ENCODE measurements around the gene ZNF213. TPM values are rescaled to one million over a fixed set of nuclear protein-coding genes. Genes with fewer than 3 reads are reported as not detected.

The ZNF213 gene
- total and polyA plus RNA-seq, 7 donors: 7.9 to 19.1 (median 9.3) TPM

GRCh38 chr16:3155972-3156371, 21.1 kb downstream of the ZNF213 start:
- 94 to 97% (median 96%) methylated on average over 3 of the region's 3 CpGs for WGBS, 3 donors
- H3K27ac ChIP-seq: no peak overlapping the region
- DNase-seq (no peak), ATAC-seq (no peak)
- peaks cover 0 to 28% (median 25%) of the 10 kb centered on the region in 3 donors for H3K27me3 ChIP-seq (ENCODE audit: insufficient read depth in 3 of 3, low read length in 2 of 3)
- H3K36me3 ChIP-seq (ENCODE audit: insufficient read depth in 1 of 2, low read depth in 1 of 2): no peaks in the 10 kb centered on the region
- H3K9me3 ChIP-seq: no peaks in the 10 kb centered on the region
- no peak overlapping the region for H3K4me3 ChIP-seq
- intact Hi-C loops (cut with DNase I): no loop called here
- peaks cover 18% of the 10 kb centered on the region for H3K4me1 ChIP-seq
- TF ChIP-seq, protein P1, sequence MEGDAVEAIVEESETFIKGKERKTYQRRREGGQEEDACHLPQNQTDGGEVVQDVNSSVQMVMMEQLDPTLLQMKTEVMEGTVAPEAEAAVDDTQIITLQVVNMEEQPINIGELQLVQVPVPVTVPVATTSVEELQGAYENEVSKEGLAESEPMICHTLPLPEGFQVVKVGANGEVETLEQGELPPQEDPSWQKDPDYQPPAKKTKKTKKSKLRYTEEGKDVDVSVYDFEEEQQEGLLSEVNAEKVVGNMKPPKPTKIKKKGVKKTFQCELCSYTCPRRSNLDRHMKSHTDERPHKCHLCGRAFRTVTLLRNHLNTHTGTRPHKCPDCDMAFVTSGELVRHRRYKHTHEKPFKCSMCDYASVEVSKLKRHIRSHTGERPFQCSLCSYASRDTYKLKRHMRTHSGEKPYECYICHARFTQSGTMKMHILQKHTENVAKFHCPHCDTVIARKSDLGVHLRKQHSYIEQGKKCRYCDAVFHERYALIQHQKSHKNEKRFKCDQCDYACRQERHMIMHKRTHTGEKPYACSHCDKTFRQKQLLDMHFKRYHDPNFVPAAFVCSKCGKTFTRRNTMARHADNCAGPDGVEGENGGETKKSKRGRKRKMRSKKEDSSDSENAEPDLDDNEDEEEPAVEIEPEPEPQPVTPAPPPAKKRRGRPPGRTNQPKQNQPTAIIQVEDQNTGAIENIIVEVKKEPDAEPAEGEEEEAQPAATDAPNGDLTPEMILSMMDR (IDR thresholded peaks at IDR 0.05): no peak

DNA sequence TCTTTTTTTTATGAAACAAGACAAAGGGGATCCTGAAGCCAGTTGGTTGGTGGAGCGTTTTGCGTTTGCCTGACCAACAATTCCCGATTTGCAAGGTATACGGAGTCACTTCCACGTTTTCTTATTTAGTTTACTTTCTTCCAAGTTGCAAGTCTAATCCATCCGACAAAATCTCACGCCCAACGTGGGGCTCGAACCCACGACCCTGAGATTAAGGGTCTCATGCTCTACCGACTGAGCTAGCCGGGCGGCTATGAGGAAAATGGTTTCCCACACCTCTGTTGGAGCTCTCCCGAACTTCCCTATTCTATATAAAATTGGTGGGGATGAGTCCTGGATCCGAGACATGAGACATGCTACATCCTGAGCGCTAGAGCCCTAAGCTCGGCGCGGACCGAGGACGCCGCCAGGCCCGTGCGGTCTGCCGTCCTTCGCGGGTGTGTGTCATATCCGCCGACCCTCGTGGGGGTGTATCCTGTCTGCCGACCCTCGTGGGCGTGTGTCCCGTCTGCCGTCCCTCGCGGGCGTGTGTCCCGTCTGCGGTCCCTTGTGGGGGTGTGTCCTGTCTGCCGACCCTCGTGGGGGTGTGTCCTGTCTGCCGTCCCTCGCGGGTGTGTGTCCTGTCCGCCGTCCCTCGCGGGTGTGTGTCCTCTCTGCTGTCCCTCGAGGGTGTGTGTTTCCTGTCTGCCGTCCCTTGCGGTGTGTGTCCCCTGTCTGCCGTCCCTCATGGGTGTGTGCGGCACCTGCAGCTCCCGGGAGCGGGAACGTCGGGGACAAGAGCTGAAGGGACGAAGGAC, 22.6 kb downstream of the ZNF213 start:
- Histone ChIP-seq H3K36me3 (ENCODE audit: insufficient read depth in 1 of 2, low read depth in 1 of 2) (no peaks in the 10 kb centered on the region), H3K27me3 (ENCODE audit: insufficient read depth in 3 of 3, low read length in 2 of 3) (peaks cover 0 to 43% (median 31%) of the 10 kb centered on the region in 3 donors), H3K9me3 (no peaks in the 10 kb centered on the region), H3K4me3 (peak overlapping the region; percentile 77), H3K4me1 (peaks cover 8% of the 10 kb centered on the region), H3K27ac (peak overlapping the region; percentile 58)
- intact Hi-C loops (cut with DNase I): no loop called here
- TF ChIP-seq, protein P1 (IDR thresholded peaks at IDR 0.05): no peak
- 2 to 3% (median 2%) methylated on average over 53 to 59 of the region's 59 CpGs for WGBS, 3 donors
- DNase-seq (peak; percentile 60 to 62), ATAC-seq (peak; percentile 21 to 32 (median 27))

- Histone ChIP-seq H3K27me3 (ENCODE audit: insufficient read depth in 3 of 3, low read length in 2 of 3) (peaks cover 0 to 44% (median 31%) of the 10 kb centered on the region in 3 donors), H3K27ac (peak overlapping the region; percentile 58), H3K9me3 (no peaks in the 10 kb centered on the region), H3K36me3 (ENCODE audit: insufficient read depth in 1 of 2, low read depth in 1 of 2) (no peaks in the 10 kb centered on the region), H3K4me3 (peak overlapping the region; percentile 77), H3K4me1 (peaks cover 5% of the 10 kb centered on the region)
- TF ChIP-seq, protein P1 (IDR thresholded peaks at IDR 0.05): no peak
- DNase-seq: peak in 1 of 2 donors; percentile 62
- 1% methylated on average over 27 of the region's 27 CpGs for WGBS, 3 donors
- peak in 3 of 4 donors; percentile 25 to 40 (median 31) for ATAC-seq
- intact Hi-C loops (cut with DNase I): no loop called here
These were observed 23.2 kb downstream of the ZNF213 start for GRCh38 chr16:3158026-3158509.

DNA sequence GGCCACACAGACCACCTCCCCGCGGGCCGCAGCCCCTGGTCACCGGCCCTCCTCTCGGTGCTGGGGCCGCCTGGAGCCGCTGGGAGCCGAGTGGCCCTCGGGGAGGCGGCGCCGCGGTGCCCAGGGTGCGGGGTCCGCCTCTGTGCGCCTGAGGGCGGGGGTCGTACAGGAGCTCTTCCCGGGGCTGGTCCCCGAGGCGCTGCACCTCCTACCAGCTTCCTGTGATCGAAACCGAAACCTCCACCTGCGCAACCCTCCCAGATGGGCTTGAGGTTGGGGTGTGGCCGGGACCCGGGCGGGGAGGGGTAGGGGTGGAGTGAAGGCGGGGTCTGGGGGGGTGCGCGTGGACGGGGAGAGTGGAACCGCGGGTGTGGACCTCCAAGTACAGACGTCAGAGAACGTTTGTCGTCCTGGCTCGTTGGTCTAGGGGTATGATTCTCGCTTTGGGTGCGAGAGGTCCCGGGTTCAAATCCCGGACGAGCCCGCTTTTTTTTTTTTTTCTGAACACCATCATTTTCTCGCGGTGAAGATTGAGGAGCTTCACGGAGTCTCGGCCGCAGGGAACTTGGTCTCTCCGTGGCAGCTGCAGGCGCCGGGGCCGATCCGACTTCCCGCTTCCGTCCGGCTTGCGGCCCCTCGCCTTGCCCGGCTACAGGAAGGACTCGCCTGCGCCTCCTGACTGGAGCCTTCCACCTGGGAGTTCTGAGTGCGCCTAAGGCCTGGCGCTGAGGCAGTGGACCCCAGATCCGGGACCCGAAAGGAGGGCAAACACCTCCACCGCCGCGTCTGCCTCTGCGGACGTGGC, 23.9 kb downstream of the ZNF213 start:
- TF ChIP-seq, protein P1 (IDR thresholded peaks at IDR 0.05): no peak
- Histone ChIP-seq H3K27me3 (ENCODE audit: insufficient read depth in 3 of 3, low read length in 2 of 3) (peaks cover 0 to 47% (median 31%) of the 10 kb centered on the region in 3 donors), H3K27ac (peak overlapping the region; percentile 58), H3K36me3 (ENCODE audit: insufficient read depth in 1 of 2, low read depth in 1 of 2) (no peaks in the 10 kb centered on the region), H3K9me3 (no peaks in the 10 kb centered on the region), H3K4me1 (peaks cover 5% of the 10 kb centered on the region), H3K4me3 (peak overlapping the region; percentile 77)
- ATAC-seq (peak; percentile 62 to 79 (median 72)), DNase-seq (peak; percentile 82 to 86)
- WGBS, 3 donors: 0 to 2% (median 1%) methylated on average over 63 to 70 of the region's 70 CpGs
- intact Hi-C loops (cut with DNase I): no loop called here
